SU-DHL-6 (cell line): Measurements from ENCODE around the gene FKBP8.

Source experiments
- CTCF ChIP-seq: fragments of 200-600 bp; sonication (generic); IDR thresholded peaks from one replicate; pipeline ENCODE4 v1.5.1; 2017; ENCODE audit warnings: antibody characterized with exemption, mild to moderate bottlenecking, low read length, moderate library complexity; ENCODE audit not compliant: insufficient read depth, poor library complexity, severe bottlenecking
- EZH2phosphoT487 ChIP-seq: fragments of 200-600 bp; sonication (generic), shearing (Covaris generic); conservative IDR thresholded peaks from 2 replicates; pipeline ENCODE4 v1.6.1; 2018; ENCODE audit warnings: mild to moderate bottlenecking, antibody characterized with exemption, low read length, moderate library complexity, mixed read lengths

GRCh38 chr19:18541992-18542940 is 1.1 kb downstream of the FKBP8 start:
- TF ChIP-seq EZH2phosphoT487 (no peak), CTCF (no peak)
